ENCODE results near the gene LRRIQ4.

DNA sequence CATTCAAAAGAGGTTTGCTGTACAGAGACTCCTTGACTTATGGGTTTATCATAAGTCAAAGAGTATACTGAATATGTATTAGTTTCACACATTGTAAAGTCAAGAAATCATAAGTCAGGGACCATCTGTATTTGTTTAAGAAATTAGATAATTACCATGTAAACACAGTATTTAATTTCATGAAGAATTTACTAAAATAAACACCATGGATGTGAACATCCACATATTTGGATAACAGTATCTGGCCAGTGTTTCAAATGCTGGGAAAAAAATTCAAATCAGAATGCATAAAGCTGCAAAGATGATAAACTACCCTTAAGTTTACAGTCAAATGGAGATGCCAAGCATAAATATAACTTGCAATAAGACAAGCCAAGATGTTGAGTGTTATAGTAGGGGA lies 22.5 kb upstream of the LRRIQ4 start:
- TF ChIP-seq POLR2A (IDR thresholded peaks at IDR 0.05; ENCODE audit: low read depth, low read length) (no peak), POLR2AphosphoS5 (IDR thresholded peaks at IDR 0.05; ENCODE audit: low read depth, low read length) (no peak), TAF1 (IDR thresholded peaks at IDR 0.05; ENCODE audit: borderline replicate concordance, low read depth, low read length) (no peak)
